Occipital lobe (tissue), 2 donors: Measurements from ENCODE around the gene EPHA4. TPM values are rescaled to one million over a fixed set of nuclear protein-coding genes. Genes with fewer than 3 reads are reported as not detected.
"Not testable (repeated sequence)": the region's sequence is repeated elsewhere in the genome, so short reads cannot be mapped to it uniquely, and the experiment has no call there.

Experiments used
- DNase-seq: peaks from one replicate; lab custom pipeline; 2025; lab: John Stamatoyannopoulos, UW
- total RNA-seq: library from RNA; depleted of rRNA; stranded (reverse); fragments of >200 nt; gene quantifications from one replicate; pipeline ENCODE4 v1.2.3, GENCODE V29; 2014

Gene EPHA4
- total RNA-seq, 1 donor from 2014 or later, result 259 TPM

DNA sequence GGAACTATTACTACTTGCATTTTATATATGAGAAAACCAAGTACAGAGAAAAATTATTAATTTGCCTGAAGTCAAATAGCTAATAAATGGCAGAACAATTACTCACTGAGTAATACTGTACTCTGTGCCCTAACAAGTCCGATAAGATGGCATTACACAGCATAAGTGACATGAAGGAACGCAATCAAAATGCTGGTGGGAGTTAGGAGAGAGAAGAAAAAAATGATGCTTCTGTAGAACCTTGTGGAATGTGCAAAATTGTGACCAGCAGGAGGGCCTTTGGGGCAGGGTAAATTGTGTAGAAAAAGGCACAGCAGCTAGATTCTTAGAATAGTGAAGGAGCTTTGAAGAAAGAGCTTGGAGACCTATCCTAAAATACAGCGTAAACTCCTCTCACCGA, 32.9 kb downstream of the EPHA4 start:
- DNase-seq, result no peak

DNA sequence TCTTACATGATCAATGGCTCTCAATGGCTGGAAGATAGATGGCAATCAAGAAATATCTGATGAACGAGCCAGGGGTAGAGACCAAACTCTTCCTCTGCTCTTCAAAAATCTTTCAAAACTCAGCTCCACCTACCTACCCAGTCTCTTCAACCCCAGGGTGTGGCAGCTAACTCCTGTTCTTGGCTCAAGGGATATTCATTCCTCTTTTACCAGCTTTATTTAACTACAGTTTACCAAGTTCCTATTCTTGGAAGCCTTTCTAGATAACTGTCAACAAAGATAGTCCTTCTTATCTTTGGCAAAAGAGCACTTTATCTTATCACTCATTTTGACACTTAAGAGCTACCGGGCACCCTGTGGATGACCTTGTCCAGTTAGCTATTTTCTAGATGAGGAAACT, 36.3 kb downstream of the EPHA4 start:
- no peak for DNase-seq

DNA sequence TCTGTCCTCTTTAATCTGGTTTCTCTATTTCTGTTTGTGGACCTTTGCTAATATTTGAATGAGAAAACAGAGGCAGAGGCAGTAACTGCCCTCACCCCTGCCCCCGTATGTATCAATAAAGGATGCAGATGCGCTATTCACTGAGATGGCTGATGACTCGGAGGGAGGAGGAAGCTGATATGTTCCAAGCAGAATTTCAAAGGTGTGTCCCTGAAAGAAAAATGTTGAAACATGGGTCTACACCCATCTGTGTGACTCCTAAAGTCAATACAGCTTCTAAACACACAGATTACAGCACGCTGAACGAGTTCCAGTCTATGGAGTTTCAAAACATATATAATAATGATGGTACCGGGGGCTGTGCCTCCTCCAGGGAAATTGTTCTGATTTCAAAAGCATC, 38.8 kb downstream of the EPHA4 start:
- DNase-seq, result no peak

DNA sequence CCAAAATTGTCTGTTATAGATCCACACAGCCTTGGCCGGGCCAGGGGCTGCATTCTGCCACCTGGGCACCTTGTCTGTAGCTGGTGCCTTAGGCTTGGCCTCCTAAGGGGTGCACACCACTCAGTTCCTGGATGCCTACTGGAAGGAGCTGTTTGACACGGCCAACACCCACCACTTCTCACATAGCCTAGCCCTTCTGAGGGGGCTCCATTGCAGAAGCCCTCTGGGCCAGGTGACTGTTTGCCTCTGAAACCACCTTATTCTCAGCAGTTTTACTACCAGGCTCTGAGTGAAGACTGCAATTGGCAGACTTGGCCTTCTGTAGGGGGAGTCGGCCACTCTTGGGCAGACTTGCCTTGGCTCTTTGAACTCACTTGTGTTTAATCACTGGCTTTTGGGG, 39.5 kb downstream of the EPHA4 start:
- DNase-seq, result no peak

DNA sequence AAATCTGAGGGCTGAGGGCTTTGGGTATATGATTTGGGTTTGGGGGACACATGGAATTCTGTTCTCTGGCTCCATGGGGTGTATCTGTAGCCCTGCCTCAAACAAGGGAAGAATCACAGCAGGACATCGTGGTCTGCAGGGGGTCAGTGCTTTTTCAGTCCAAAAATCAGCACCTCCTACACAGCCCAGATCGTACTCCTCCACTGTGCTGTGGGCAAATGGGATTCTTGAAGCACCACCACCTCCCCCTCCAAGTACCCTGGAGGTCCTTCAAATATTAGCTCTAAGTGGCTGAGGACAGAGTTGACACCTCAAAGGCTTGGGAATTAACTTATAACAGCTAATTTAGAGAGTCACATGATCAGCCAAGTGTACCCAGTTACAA, 41.5 kb downstream of the EPHA4 start:
- no peak for DNase-seq

DNA sequence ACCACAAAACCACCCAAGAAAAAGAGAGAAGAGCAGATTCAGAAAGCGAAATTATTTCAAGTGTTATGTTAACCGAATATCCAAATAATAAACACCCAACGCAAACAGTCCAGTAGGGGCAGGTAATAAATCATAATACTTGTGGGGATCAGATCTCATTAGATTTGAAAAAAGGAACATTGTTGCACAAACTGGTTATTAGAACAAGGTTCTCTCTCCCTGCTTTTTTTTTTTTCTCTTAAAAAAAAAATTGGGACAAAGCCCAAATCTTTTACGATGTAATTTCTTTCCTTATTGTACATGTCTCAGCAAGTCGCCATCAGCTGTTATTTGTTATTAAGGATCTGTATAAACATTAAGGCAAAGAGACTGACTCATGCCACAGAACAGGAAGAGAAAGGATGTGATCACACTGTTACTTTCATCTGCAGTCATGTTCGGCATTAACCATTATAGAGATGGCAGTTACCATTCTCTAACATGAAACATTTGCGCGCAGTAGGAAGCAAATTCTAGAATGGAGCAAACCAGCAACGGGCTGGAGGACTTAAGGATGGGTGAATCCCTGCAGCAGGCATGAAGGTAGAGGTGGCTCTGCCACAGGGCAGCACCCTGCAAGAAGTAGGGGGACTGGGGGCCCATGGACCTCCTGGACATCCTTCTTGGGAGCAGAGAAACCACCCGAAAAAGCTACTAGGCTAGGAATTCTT, 42.0 kb downstream of the EPHA4 start:
- no peak for DNase-seq

DNA sequence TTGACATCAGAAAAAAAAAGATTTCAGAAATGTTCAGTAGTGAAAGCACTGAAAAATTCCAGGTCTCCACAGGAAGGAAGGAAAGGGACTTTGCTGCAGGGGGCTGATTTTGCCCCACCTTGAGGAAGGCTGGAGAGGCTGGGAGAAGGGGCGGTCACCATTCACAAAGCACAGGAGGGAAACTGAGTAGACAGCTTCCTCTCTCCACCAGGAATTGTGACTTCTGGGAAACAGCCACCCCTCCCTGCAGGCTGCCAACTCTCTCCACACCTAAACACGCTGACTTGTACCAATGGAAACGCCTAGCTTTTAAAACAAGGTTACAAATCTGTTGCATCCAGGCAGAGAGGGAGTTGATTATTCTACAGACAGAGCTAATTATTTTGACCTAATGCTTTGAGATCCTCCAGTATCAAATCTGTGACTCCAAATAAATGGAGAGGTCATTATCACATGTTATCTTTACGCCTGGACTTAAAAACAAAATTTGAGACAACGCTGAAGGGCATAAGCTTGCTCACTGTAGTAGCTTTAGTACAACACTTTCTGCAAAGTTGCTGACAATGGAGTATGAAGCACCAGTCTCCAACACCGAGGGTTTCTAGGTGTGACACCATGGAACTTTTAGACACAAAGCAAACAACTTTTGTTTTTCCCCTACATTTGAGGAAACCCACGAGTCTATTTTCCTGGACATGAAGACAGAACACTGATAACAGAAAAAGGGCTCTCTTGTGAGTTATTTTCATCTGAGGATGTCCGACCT, 42.7 kb downstream of the EPHA4 start:
- DNase-seq, result no peak

DNA sequence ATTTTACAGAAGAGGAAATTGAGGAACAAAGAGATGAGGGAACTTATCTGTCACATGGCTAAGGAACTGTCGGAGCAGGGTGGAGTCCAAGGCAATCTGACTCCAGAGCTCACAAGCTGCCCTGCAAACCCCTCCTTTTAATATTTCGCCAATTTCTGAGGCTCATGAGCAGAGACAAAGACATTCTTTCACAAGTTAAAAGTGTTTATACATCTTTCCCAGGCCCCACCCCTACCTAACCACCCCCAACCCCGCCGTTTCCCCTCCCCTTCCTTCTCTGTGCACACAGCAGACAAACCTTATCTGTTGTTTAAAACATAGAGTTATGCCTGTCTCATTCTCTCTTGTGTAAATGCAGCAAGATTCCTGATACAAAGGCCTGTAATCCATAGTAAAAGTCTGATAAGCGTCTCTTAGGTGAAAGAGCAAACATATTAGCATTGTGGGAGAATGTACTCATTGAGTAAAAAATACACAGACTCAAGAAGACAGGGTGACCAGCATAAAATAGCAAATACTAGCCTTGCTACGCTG, 44.3 kb downstream of the EPHA4 start:
- no peak for DNase-seq

DNA sequence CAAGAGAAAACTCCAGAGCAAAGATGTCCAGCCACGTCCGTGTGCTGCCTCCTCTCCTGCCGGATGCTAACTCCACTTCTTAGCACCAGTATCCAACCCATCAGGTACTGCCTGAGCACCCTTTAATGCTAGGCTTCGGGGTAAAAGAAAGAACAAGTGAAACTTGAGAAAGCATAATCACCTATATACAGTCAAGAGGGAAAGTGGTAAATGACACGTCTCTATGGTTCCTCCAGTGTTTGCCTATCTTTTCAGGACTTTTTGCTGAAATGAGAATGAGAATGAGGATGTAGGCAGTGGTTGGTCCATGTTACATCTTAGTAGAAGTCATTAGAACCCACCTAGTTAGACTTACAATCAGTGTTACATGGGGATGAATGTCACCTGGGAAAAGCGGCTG, 47.9 kb downstream of the EPHA4 start:
- no peak for DNase-seq

DNA sequence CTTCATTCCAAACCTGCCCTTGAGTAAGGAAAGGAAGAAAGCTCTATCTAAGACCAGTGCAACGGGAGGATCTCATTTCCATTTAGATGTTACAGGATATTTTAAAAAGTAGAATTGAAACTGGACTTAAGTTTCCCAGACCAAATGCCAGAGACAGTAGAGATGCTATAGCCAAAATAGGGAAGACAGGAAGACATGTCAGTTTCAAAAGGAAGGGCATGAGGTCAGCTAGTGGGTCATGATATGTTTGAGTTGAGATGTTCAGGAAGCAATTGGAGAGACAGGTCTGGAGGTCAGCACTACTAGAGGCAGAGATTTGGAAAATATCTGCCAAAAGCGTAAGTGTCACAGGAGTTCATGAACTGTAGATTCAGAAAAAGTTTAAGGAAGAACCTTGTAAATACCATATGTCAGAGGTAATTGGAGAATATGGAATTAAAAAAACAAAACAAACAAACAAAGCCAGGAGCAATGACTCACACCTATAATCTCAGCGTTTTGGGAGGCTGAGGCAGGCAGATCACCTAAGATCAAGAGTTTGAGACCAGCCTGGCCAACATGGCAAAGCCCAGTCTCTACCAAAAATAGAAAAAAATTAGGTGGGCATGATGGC, 50.8 kb downstream of the EPHA4 start:
- DNase-seq, result no peak

DNA sequence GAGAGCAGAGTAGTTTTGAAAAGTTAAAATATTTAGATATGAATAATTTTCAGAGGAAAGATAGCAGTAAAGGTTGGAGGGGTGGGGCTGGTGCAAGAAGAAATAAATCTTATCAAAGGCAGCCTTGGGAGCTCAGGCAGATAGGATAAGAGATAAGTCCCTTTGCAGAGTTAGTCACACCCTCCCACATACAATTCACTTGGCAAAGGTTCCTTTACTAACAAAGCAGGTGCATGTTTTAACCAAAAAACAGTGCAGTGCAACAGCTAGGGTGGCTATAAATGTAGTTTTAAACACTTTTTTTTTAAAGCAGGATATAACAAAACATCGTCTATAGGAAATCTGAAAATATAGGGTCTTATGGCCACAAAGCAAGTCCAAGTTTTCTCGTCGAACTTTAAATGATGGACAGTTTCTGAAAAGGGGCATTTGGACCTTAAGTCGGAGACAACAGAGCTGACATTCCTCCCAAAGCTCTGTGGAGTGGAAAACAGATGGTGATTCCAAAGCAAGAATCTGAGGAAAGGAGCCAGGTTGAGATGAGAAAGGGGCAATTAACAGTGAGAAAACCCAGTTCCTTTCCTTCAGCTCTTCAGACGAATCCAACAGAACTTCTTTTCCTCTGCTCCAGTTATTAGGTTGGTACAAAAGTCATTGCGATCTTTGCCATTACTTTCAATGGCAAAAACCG, 53.0 kb downstream of the EPHA4 start:
- no peak for DNase-seq

DNA sequence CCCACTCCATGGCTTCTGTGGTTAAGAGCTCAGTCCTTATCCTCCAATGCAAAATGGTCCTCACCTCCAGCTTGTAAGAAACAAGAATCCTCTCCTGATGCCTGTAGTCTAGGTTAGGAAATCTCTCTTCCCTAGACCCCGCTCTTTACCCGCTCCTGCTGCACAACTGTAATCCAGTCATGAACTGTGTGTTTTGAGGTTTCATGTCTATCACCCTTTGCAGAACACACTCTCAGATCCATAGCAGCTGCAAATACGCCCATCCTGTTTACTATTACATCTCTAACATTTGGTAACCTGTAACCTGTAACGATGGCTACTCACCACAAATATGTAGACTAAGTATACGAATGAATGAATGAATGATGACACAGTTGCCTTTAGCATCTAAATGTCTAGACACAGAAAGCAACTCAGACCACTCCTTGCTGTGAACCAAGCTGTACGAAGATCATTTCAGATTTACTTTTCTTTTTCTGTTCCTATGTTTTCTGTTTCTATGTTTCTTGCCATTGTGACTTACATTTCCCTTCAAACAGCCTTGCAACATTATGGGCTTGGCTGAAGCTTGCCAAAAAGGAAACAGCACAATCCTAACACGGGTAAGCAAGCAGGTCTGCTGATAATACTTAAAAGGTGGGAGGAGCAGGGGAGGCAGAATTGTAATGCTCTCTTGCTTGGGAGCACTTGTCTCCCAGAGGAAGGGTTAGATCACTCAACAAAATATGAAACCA, 53.7 kb downstream of the EPHA4 start:
- no peak for DNase-seq

DNA sequence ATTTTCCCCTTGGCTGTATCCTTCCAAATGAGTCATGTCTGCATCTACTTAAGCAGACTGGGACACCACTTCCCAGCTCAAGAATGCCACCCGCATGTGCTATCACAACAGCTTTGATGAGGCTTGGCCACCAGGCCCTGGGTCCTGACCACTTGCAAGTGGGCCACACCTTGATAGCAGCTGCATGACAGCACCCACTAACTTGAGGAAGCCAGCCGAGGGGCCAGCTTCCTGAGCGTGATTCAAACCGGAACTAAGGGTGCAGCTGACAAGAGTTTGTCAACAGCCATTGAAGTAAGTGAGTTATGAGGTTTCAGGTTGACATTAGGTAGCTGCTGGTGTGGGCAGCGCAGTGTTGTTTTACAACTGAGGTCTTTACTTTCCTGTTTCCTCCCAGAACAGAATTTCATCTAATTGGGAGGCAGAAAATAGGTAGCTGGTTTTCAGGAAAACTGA, 54.4 kb downstream of the EPHA4 start:
- no peak for DNase-seq

DNA sequence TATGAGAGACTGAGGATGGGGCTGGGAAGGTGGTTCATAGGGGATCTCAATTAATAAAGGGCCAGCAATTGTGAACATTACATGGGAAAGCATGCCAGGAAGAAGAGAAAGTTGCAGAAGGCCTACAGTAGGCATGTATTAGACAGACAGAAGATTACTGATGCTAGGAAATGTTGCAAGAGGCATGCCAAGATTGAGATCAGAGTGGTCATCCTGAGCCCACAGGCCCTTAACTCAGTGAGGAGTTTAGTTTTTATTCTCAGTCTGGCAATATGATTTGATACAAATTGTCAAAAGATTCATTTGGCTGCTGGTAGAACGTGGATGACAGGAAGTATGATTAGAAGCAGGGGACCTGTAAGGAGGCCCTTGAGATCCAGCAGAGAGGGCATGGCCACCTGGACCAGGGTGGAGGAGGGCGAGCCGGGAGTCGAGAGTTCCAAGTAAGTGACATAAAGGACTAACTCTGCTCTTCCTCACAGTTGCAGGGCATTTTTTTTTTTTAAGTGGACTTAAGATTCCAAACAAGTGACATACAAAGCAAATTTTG, 54.9 kb downstream of the EPHA4 start:
- no peak for DNase-seq

DNA sequence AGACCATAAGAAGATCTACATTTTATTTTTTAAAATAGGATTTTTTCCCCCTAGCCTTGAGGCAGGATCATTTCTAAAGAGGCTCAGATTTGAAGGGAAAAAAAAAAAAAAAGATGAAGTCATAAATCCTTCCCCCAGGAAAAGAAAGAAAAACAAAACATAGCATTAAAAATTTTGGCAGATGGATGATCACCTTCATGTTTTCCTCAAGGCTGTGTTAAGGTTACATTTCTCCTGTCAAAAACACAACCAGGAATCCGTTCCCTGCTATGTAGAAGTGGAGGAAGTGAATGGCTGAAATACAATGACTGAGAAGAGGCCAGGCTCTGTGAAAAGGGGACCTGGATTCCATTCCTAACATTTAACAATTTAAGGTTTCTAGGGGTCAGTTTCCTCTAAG, 56.2 kb downstream of the EPHA4 start:
- DNase-seq, result no peak

DNA sequence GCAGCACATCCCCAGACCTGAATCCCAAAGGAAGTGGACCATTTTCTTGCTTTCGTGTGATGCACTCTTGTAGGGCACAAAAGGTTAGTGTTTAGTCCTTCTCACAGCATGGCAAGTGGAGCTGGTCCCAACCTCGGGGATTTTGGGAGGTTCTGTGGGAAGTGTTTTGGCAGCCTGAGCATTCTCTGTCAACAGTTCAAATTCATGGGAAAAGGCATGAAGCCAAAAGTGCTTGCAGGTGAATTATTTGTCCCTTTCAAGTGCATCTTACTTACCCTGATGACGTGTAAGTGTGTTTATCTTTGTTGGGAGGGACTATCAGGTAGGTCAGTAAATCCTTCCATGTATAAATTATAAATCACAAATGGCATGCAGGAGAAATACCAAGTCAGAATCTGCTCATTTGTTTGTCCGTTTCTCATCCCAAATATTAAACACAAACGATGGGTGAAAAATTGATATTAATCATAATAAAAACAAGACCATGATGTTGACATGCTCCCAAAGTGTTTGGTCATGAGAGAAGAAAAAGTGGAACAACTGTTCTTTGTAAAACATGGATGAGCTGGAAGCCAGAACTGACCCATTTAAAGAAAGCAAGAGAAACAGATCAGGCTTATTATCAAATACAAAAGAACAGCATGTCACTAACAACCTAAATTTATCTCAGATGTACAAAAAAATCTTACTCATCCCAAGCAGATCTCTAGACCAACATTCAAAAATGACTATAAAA, 57.6 kb downstream of the EPHA4 start:
- no peak for DNase-seq

DNA sequence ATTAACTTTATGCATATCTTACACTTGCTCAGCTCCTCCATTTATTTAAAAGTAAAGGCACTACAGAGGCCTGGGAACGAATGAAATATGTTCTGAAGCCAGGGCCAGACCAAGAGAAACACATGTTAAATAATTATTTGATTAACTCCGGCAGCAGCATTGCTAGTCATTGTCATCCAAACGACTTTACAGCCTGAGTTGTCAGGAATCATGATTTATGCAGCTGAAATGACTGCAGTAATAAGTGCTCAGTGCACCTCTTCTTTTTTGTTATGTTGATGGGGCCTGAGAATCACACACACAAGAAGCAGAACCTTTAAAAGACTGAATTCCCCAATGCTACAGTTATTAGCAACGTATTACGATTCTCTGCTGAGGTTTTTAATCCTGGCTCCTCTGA, 58.9 kb downstream of the EPHA4 start:
- DNase-seq, result no peak

DNA sequence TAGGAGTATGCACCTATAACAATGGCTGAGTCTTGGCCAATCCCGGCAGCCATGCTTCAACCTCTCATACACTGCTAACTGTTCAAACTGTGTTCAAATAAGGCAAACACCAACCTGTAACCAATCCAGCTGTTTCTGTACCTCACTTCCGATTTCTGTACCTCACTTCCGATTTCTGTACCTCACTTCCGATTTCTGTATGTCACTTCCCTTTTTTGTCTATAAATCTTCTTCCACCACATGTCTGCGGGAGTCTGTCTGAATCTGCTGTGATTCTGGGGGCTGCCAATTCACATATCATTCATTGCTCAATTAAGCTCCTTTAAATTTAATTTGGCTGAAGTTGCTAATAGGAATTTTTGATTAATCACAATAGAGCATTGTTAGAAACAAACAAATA, 60.8 kb downstream of the EPHA4 start:
- DNase-seq, result not testable (repeated sequence)

DNA sequence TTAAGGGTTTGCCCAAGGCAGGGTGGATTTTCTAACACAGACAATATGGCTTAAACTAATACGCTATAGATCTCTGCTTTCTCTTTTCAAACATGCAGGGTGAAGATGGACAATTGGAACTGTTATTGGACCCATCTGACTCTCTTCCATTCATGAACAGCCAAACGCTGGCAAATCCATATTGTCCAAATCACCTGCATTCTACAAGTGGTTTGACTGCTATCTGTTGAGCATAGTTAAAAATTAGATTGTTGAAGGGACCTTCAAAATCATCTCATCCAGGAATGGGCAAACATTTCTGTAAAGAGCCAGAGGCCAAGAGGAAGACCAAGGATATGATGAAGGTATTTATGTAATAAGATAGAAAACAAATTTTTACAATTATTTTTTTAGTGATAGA, 65.6 kb downstream of the EPHA4 start:
- DNase-seq, result no peak

DNA sequence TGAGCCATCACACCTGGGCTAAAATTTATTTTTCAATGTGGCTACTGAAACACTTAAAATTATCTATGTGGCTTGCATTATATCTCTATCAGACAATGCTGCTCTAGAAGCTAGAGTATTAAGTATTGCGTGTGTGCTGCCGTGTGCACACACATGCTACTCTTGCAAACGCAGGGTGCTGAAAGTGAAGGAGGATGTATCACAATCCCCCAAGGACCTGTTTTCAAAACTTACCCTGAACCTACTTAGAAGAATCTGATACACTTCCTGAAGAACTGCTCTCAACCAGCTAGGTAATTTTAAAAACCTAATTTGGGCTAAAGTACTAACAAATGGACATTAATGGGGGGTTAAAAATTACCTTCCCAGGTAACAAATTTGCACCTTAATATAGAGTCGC, 66.5 kb downstream of the EPHA4 start:
- no peak for DNase-seq
